ENCODE results near the gene PARP9. TPM values are rescaled to one million over a fixed set of nuclear protein-coding genes. Genes with fewer than 3 reads are reported as not detected.

Gene PARP9
- total and polyA plus RNA-seq, 2 of the 13 experiments (the other 11 are each of a cell fraction or from before 2014, with no cell fraction given) = 6.5 to 10.6 TPM

DNA sequence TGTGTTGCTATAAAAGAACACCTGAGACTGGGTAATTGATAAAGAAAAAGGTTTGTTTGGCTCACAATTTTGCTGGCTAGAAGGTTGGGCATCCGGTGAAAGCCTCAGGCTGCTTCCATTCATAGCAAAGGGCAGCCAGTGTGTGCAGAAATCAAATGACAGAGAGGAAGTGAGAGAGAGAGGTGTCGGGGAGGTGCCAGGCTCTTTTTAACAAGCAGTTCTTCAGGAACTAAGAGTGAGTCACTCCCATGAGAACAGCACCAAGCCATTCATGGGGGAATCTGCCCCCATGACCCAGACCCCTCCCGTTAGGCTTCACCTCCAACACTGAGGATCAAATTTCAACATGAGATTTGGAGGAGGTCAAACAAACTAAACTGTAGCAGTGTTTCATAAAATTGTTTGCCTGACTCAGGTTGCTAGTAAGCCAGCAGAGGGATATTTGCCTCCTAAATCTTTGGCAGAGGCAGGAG lies 8.9 kb upstream of the PARP9 start (continued):
- TF ChIP-seq ZNF530 (CRISPR knock-in tag; IDR thresholded peaks at IDR 0.05; ENCODE audit: low read depth) (no peak), PAF1 (CRISPR knock-in tag; IDR thresholded peaks at IDR 0.05) (no peak), ISL2 (CRISPR knock-in tag; IDR thresholded peaks at IDR 0.05) (0 out of 2 replicates have a peak, but pooled peaks have one; percentile 26), SOX6 (IDR thresholded peaks at IDR 0.05) (no peak), SOX6 (CRISPR knock-in tag; IDR thresholded peaks at IDR 0.05) (peak; percentile 69), LCORL (IDR thresholded peaks at IDR 0.05) (peak; percentile 55; the same call in 1 of the 2 replicates), LCORL (CRISPR knock-in tag; IDR thresholded peaks at IDR 0.05) (peak; percentile 80), SRY (CRISPR knock-in tag; IDR thresholded peaks at IDR 0.05) (no peak), RXRB (CRISPR knock-in tag; IDR thresholded peaks at IDR 0.05; ENCODE audit: borderline replicate concordance) (peak; percentile 72), KAT7 (CRISPR knock-in tag; IDR thresholded peaks at IDR 0.05; ENCODE audit: borderline replicate concordance) (no peak), ZNF614 (CRISPR knock-in tag; IDR thresholded peaks at IDR 0.05; ENCODE audit: borderline replicate concordance) (no peak; the same call in 1 of the 2 replicates), HNF4G (IDR thresholded peaks at IDR 0.05; ENCODE audit: borderline replicate concordance, low read depth, low read length) (no peak), HNF4G (CRISPR knock-in tag; IDR thresholded peaks at IDR 0.05; ENCODE audit: borderline replicate concordance, low read depth) (0 out of 2 replicates have a peak, but pooled peaks have one; percentile 36), HOXA3 (CRISPR knock-in tag; IDR thresholded peaks at IDR 0.05) (0 out of 2 replicates have a peak, but pooled peaks have one; percentile 29), ZNF761 (CRISPR knock-in tag; conservative IDR thresholded peaks at IDR 0.05) (no peak), ZNF781 (CRISPR knock-in tag; IDR thresholded peaks at IDR 0.05; ENCODE audit: borderline replicate concordance, not compliant biosample characterization) (no peak), DR1 (CRISPR knock-in tag; IDR thresholded peaks at IDR 0.05) (no peak), THAP11 (CRISPR knock-in tag; IDR thresholded peaks at IDR 0.05) (peak; percentile 63), FOXK1 (CRISPR knock-in tag; IDR thresholded peaks at IDR 0.05; ENCODE audit: borderline replicate concordance, low read depth) (peak; percentile 17; the same call in 1 of the 2 replicates), ZNF431 (CRISPR knock-in tag; IDR thresholded peaks at IDR 0.05; ENCODE audit: borderline replicate concordance, low read depth) (no peak)
- TF ChIP-seq, protein P1, sequence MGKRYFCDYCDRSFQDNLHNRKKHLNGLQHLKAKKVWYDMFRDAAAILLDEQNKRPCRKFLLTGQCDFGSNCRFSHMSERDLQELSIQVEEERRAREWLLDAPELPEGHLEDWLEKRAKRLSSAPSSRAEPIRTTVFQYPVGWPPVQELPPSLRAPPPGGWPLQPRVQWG (CRISPR knock-in tag; IDR thresholded peaks at IDR 0.05; ENCODE audit: borderline replicate concordance, low read depth) = no peak
- TF ChIP-seq, protein P2, sequence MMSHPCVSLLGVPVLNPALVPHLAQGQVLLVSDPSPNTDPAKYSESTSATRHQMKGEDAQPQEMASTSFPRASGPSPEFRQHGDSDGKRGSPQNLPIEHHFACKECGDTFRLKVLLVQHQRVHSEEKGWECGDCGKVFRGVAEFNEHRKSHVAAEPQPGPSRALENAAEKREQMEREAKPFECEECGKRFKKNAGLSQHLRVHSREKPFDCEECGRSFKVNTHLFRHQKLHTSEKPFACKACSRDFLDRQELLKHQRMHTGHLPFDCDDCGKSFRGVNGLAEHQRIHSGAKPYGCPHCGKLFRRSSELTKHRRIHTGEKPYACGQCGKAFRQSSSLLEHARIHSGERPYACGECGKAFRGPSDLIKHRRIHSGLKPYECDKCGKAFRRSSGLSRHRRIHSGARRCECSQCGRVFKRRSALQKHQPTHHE (CRISPR knock-in tag; IDR thresholded peaks at IDR 0.05; ENCODE audit: borderline replicate concordance) = no peak
- TF ChIP-seq, protein P3, sequence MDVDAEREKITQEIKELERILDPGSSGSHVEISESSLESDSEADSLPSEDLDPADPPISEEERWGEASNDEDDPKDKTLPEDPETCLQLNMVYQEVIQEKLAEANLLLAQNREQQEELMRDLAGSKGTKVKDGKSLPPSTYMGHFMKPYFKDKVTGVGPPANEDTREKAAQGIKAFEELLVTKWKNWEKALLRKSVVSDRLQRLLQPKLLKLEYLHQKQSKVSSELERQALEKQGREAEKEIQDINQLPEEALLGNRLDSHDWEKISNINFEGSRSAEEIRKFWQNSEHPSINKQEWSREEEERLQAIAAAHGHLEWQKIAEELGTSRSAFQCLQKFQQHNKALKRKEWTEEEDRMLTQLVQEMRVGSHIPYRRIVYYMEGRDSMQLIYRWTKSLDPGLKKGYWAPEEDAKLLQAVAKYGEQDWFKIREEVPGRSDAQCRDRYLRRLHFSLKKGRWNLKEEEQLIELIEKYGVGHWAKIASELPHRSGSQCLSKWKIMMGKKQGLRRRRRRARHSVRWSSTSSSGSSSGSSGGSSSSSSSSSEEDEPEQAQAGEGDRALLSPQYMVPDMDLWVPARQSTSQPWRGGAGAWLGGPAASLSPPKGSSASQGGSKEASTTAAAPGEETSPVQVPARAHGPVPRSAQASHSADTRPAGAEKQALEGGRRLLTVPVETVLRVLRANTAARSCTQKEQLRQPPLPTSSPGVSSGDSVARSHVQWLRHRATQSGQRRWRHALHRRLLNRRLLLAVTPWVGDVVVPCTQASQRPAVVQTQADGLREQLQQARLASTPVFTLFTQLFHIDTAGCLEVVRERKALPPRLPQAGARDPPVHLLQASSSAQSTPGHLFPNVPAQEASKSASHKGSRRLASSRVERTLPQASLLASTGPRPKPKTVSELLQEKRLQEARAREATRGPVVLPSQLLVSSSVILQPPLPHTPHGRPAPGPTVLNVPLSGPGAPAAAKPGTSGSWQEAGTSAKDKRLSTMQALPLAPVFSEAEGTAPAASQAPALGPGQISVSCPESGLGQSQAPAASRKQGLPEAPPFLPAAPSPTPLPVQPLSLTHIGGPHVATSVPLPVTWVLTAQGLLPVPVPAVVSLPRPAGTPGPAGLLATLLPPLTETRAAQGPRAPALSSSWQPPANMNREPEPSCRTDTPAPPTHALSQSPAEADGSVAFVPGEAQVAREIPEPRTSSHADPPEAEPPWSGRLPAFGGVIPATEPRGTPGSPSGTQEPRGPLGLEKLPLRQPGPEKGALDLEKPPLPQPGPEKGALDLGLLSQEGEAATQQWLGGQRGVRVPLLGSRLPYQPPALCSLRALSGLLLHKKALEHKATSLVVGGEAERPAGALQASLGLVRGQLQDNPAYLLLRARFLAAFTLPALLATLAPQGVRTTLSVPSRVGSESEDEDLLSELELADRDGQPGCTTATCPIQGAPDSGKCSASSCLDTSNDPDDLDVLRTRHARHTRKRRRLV (CRISPR knock-in tag; IDR thresholded peaks at IDR 0.05) = no peak
